HG02852 (cell line): ENCODE measurements around the gene BAHD1.

Source experiments
- ATAC-seq: cut with Tn5 transposase; IDR thresholded peaks from one replicate; pipeline ENCODE4 v1.9.1; 2021; ENCODE audit warnings: mild to moderate bottlenecking, moderate library complexity; ENCODE audit not compliant: unreplicated experiment

Gene BAHD1

GRCh38 chr15:40440743-40441564 lies at the start of gene BAHD1:
Gene BAHD1, plus strand, starts transcription at chr15:40440953. Its CDS starts 17,512 bp downstream, at chr15:40458465.
- ATAC-seq = peak; percentile 86

DNA sequence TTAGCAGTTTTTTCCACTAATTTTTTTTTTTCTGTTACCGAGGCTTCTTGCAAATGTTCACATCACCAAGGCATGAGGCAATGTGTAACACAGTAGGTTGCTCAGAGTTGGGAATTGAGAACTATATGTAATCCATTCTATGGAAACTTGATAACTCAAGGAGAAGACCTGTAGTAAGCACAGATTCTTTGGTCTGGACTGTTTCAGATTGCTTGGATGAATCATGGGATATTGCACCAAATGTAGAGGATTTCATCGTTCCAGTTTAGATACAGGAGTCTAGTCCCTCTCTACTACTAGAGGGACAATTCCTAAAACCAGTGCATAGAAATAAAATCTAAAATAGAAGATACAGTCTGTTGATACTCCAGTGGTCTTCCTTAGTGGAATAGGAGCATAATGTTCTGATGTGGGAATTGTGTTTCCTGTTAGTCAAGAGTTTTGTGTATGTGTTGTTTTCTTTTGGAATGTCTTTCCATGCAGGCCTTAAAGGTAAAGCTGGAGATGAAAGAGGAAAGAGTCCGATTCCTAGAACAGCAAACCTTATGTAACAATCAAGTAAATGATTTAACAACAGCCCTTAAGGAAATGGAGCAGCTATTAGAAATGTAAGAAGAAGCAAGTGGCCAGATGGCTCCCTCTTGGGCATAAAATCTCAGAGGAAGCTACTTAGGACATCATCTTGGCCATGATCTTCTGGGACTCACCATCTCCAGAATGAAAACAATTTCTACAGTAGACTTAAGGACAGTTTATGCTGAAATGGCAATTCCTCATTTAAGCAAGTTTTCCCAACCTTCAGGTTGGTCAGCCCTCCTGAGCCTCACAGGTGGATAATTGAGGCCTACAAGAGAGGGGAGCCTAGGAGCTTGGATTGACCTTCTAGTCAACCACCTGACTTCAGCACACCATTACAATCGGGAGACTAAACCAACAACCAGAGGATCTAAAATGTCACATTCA lies 47.5 kb upstream of the BAHD1 start:
- no peak for ATAC-seq

GRCh38 chr15:40397688-40398412 lies 42.9 kb upstream of the BAHD1 start:
- no peak for ATAC-seq

- peak; percentile 88 for ATAC-seq
Observed at GRCh38 chr15:40398413-40398873, 42.3 kb upstream of the BAHD1 start.

DNA sequence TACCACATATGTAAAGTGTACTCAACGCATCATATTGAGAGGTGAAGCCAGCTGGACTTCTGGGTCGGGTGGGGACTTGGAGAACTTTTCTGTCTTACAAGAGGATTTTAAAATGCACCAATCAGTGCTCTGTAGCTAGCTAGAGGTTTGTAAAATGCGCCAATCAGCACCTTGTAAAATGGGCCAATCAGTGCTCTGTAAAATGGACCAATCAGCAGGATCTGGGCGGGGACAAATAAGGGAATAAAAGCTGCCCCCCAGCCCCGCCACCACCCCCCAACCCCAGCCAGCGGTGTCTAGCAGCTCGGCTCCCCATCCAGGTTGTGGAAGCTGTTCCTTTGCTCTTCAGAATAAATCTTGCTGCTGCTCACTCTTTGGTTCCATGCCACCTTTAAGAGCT lies 41.4 kb upstream of the BAHD1 start:
- no peak for ATAC-seq

DNA sequence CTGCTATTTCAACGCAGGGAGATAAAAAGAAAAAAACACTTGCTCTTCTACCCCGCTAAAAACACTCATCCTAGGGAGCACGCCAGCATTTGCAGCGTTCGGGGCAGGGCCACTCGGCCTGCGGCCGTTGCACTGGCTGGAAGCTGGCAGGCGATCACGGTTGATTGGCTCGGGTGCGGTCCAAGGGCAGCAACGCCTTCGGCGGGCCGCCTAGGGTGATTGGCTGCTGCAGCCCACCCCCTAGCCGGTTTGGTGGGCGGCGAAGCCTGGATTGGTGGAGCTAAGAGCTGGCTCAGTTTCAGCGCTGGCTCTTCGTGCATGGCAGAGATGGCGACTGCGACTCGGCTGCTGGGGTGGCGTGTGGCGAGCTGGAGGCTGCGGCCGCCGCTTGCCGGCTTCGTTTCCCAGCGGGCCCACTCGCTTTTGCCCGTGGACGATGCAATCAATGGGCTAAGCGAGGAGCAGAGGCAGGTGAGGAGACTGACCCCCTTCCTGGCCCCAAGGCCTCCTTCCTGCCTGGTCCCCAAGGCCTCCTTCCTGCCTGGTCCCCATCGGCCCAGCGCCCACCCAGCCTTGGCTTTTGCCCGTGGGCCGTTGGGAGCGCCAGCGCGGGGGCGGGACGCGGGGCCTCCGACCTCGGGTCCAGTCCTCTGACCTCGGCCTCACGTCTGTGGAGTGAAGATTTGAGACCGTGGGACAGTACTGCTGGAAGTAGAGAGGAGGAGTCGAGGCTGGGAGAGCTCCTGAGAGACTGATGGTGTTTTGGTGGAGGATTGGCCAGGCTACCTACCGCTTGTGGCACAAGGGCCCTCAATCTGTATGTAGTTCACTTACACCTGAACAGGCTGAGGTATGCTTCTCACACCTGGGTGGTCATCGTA lies 35.0 kb upstream of the BAHD1 start, which contains the start of gene IVD:
TSS of gene IVD (plus strand) at position 295 of the 881 bp plus-strand sequence. CDS start at position 328, 33 bp downstream.
- peak; percentile 71 for ATAC-seq

DNA sequence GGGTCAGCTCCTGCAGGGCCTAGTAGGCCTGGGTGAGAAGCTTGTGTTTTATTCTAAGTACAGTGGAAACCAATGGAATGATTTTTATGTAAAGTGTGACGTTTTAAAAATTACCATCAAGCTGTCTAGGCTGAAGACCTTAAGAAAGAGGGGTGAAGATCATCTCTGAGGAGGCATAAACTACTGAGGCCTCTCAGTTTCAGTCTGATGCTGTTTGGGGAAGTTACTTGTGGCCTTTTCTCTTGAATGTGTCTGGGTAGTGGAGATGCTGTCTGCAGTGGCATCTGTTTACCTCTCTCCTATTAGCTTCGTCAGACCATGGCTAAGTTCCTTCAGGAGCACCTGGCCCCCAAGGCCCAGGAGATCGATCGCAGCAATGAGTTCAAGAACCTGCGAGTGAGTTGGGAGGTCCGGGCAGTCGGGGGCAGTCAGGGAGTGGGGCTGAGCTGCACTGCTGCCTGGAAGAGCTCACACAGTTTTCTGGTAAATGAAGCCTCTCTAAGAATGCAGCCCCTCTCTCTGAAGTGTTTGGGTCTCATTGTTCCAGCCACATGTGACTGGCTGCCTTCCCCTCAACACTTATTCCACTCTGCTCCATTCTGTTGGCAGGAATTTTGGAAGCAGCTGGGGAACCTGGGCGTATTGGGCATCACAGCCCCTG lies 33.3 kb upstream of the BAHD1 start:
- ATAC-seq = peak; percentile 63

DNA sequence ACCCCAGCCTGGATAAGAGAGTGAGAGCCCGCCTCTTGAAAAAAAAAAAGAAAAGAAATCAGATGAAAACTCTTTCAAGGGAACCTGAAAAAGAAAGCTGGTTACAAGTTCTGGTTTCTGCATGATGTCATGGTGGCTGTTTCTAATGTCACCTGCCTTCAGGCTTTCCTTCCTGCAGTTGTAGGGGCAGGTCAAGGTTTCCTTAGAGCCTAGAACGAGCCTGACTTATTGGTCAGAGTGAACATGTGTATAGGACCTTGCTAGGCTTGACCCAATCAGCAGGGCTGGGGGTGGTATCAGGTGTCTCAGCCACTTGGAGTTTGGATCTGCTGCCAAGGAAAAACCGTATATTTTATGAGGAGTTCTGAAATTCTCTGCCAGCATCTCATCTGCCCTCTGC lies 31.4 kb upstream of the BAHD1 start:
- ATAC-seq = no peak

DNA sequence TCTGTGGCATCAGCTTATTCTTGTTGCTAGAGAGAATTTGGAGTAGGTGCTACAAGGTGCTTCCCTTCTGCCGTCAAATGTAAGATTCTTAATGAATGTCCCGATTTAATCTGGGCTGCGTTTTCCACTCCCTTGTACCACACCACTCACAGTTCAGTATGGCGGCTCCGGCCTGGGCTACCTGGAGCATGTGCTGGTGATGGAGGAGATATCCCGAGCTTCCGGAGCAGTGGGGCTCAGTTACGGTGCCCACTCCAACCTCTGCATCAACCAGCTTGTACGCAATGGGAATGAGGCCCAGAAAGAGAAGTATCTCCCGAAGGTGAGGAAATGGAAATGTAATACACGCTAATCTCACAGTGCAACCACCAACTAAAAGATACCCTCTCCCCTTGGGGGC lies 30.3 kb upstream of the BAHD1 start:
- no peak for ATAC-seq

DNA sequence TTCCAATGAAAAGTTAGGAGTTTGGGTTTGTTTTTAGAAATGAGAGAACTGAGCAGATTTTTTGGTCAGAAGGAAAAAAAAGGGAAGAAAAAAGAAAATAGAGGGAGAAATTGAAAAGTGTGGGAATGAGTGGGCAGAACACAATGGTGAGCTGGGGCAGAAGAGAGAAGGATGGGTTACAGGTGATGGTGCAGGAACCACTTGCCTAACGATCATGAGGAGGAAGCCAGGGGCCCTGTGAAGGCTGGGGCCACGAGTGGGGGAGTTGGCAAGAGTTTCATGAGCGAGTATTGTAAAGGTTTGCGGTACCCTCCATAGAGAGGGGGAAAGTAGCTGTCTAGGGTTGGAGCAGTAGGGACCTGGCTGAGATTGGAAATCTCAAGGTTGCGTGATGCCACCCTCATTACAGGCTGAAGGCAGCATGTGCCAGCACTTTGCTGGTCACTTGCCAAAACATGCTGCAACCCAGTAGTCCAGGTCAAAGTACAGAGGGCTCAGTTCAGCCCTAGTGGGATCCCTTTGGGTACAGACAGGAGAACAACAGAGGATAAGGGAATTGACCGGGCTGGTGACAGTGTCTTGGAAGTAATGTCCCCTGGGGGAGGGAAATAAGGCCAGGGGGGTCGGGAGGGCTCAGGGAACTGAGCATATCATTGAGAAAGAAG lies 28.5 kb upstream of the BAHD1 start:
- no peak for ATAC-seq

DNA sequence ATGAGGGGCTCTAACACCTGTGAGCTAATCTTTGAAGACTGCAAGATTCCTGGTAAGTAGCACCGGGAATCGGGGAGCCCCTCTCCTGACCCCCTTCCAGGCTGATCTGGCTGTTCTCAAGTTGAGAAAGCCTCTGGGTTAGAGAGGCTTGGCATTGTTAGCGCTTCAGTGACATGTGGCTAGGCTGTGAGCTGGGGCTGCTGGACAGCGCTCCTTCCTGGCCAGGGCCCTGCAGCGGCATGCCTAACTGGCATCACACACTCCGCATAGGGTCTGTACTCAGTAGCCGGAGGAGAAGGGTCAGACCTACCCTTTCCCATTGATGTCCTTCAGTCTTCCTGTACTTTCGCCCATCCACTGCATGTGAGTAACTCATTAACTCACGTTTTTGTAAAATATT lies 27.7 kb upstream of the BAHD1 start:
- ATAC-seq = no peak

- ATAC-seq = no peak
Observed at GRCh38 chr15:40414816-40415215, 25.9 kb upstream of the BAHD1 start.

DNA sequence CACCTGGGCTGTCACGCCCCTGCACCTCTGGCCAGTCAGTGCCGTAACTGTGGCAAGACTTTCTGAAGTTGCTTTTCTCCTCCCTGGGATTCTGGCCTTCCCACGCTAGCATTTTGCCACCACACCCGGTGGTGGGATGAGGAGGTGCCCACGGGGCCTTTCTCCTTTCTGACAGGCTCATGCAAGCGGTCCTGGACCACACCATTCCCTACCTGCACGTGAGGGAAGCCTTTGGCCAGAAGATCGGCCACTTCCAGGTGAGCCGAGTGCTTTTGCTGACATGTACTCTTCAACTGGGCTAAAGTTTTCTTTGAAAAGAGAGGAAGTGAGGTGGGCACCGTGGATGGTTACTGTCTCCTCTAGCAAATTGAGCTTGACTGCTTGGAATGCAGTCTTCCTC lies 25.5 kb upstream of the BAHD1 start:
- no peak for ATAC-seq

DNA sequence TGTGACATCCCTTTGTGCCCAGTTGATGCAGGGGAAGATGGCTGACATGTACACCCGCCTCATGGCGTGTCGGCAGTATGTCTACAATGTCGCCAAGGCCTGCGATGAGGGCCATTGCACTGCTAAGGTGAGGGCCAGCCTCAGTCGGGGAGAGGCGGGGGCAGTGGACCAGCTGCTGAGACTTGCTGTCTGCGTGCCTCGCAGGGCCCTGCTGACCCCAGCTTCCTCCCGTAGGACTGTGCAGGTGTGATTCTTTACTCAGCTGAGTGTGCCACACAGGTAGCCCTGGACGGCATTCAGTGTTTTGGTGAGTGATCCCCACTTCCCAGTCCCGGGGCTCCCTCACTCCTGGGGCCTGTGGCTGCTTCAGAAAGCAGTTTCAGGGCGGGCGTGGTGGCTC lies 24.7 kb upstream of the BAHD1 start:
- ATAC-seq = no peak

- no peak for ATAC-seq
Observed at GRCh38 chr15:40418126-40418525, 22.6 kb upstream of the BAHD1 start.

GRCh38 chr15:40420071-40420713 lies 20.6 kb upstream of the BAHD1 start:
- no peak for ATAC-seq

- ATAC-seq = no peak
Observed at GRCh38 chr15:40420793-40421192, 20.0 kb upstream of the BAHD1 start.
